ENCODE data around the gene SYCN.

Gene SYCN

GRCh38 chr19:39194832-39195542 lies 9.1 kb downstream of the SYCN start:
- peak; percentile 26 for FAIRE-seq

GRCh38 chr19:39193803-39194202 lies 10.3 kb downstream of the SYCN start:
- FAIRE-seq (peak; percentile 74), DNase-seq (ENCODE audit: low spot score) (peak; percentile 66)

More at GRCh38 chr19:39194832-39195542, 9.1 kb downstream of the SYCN start:
- peak; percentile 59 for DNase-seq (ENCODE audit: low spot score)

GRCh38 chr19:39192846-39193245 lies 11.2 kb downstream of the SYCN start:
- DNase-seq (ENCODE audit: low spot score) (no peak), FAIRE-seq (no peak)

GRCh38 chr19:39190768-39191167 lies 13.3 kb downstream of the SYCN start:
- FAIRE-seq, result no peak

GRCh38 chr19:39188960-39189359 lies 15.1 kb downstream of the SYCN start:
- FAIRE-seq, result no peak
- DNase-seq (ENCODE audit: low spot score), result no peak

More at GRCh38 chr19:39190768-39191167, 13.3 kb downstream of the SYCN start:
- no peak for DNase-seq (ENCODE audit: low spot score)

- DNase-seq (ENCODE audit: low spot score) (no peak), FAIRE-seq (no peak)
These were observed 16.5 kb downstream of the SYCN start for GRCh38 chr19:39187552-39187943.

- no peak for DNase-seq (ENCODE audit: low spot score)
- FAIRE-seq, result no peak
These were observed 17.7 kb downstream of the SYCN start for GRCh38 chr19:39186391-39186790.

- FAIRE-seq, result no peak
- no peak for DNase-seq (ENCODE audit: low spot score)
These were observed 21.0 kb downstream of the SYCN start for GRCh38 chr19:39183104-39183503.

- no peak for FAIRE-seq
These were observed 21.9 kb downstream of the SYCN start for GRCh38 chr19:39182174-39182505.

GRCh38 chr19:39181500-39182173 lies 22.4 kb downstream of the SYCN start:
- DNase-seq (ENCODE audit: low spot score) (no peak), FAIRE-seq (no peak)

More at GRCh38 chr19:39182174-39182505, 21.9 kb downstream of the SYCN start:
- DNase-seq (ENCODE audit: low spot score), result no peak

- DNase-seq (ENCODE audit: low spot score), result no peak
These were observed 23.3 kb downstream of the SYCN start for GRCh38 chr19:39180749-39181148.

GRCh38 chr19:39179754-39180153 lies 24.3 kb downstream of the SYCN start:
- DNase-seq (ENCODE audit: low spot score) (no peak), FAIRE-seq (no peak)

More at GRCh38 chr19:39180749-39181148, 23.3 kb downstream of the SYCN start:
- no peak for FAIRE-seq

GRCh38 chr19:39178296-39179006 lies 25.6 kb downstream of the SYCN start:
- no peak for DNase-seq (ENCODE audit: low spot score)
- FAIRE-seq, result no peak

- no peak for FAIRE-seq
These were observed 26.3 kb downstream of the SYCN start for GRCh38 chr19:39177736-39178135.

GRCh38 chr19:39177110-39177699 lies 26.9 kb downstream of the SYCN start:
- FAIRE-seq (no peak), DNase-seq (ENCODE audit: low spot score) (no peak)

More at GRCh38 chr19:39177736-39178135, 26.3 kb downstream of the SYCN start:
- no peak for DNase-seq (ENCODE audit: low spot score)

GRCh38 chr19:39175564-39175963 lies 28.5 kb downstream of the SYCN start:
- no peak for FAIRE-seq
- DNase-seq (ENCODE audit: low spot score), result no peak

GRCh38 chr19:39174558-39175544 lies 29.2 kb downstream of the SYCN start:
- DNase-seq (ENCODE audit: low spot score), result no peak
- no peak for FAIRE-seq

- FAIRE-seq (no peak), DNase-seq (ENCODE audit: low spot score) (no peak)
These were observed 29.9 kb downstream of the SYCN start for GRCh38 chr19:39174142-39174541.

- FAIRE-seq, result no peak
These were observed 30.5 kb downstream of the SYCN start for GRCh38 chr19:39173502-39173991.

GRCh38 chr19:39172700-39173501 lies 31.2 kb downstream of the SYCN start:
- DNase-seq (ENCODE audit: low spot score), result no peak
- no peak for FAIRE-seq

More at GRCh38 chr19:39173502-39173991, 30.5 kb downstream of the SYCN start:
- no peak for DNase-seq (ENCODE audit: low spot score)
